Activated T-helper 1 cell treated with anti-CD3 and anti-CD28 coated beads, Interleukin-12 subunit alpha, Interleukin-12 subunit beta, Interleukin-2, Interleukin-4 antibody, amounts not matched to agents 30 ng/mL and 10 ng/mL and 1 ng/mL, durations not matched to agents 14 hours and 24 hours and 36 hours (primary cell): ENCODE data around the gene ACSF3. TPM values are rescaled to one million over a fixed set of nuclear protein-coding genes. Genes with fewer than 3 reads are reported as not detected.

Experiments
- DNase-seq: peaks from one replicate; pipeline ENCODE4 v3.0.0; 2021; ENCODE audit warnings: low spot score
- H3K27ac Mint-ChIP-seq: one replicate; pipeline ENCODE4 v1.8.0; 2021; ENCODE audit warnings: mild to moderate bottlenecking, mixed read lengths
- H3K27me3 Mint-ChIP-seq: one replicate; pipeline ENCODE4 v1.8.0; 2022; ENCODE audit warnings: mild to moderate bottlenecking, moderate library complexity, mixed read lengths; ENCODE audit not compliant: insufficient read depth
- H3K36me3 Mint-ChIP-seq: one replicate; pipeline ENCODE4 v1.8.0; 2021; ENCODE audit warnings: low read depth, mixed read lengths
- H3K4me1 Mint-ChIP-seq: one replicate; pipeline ENCODE4 v1.8.0; 2021; ENCODE audit warnings: low read depth, mixed read lengths
- H3K4me3 Mint-ChIP-seq: one replicate; pipeline ENCODE4 v1.8.0; 2021; ENCODE audit warnings: mild to moderate bottlenecking, moderate library complexity, mixed read lengths
- H3K9me3 Mint-ChIP-seq: one replicate; pipeline ENCODE4 v1.8.0; 2021; ENCODE audit warnings: mixed read lengths
- intact Hi-C: fragments of 100-400 bp; cut with micrococcal nuclease; formaldehyde crosslinking; loops from one replicate; pipeline ENCODE4 v1.15.1; 2024
- total RNA-seq: library from RNA; stranded (reverse); gene quantifications from 2 replicates; pipeline ENCODE4 v1.2.3, GENCODE V29; 2022

Gene ACSF3
- total RNA-seq, 1 donor from 2014 or later, result 37.0 TPM

DNA sequence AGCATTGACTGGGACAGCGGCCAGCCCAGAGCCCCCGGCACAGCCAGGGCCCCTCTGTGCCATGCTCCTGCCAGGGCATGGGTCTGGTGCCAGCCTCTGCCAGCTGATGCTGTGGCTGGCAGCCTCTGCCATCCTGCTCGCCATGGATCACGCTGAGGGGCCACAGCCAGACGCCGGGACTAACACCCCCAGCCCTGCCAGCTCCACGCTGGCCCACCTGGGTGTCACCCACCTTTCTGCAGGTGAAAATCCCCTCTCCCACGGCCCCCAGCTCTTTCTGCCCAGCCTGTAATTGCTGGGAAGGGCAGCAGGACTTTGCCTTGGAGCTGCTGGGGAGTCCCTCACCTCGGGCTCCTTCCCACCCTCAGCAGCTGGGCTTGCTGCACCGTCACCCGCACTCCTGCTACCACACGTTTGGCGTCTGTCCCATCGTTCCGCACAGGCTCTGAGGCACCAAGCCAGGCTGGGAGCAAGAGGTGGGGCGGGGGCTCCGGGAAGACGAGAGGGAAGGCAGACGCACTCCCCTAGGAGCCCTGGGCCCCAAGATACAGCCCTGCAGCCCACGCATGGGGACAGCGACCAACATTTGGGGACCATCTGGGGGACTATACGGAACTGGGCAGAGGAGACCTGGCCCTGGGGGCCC lies 42.0 kb upstream of the ACSF3 start:
- H3K9me3 Mint-ChIP-seq, result no peaks in the 10 kb centered on the region
- H3K4me1 Mint-ChIP-seq, result no peaks in the 10 kb centered on the region
- H3K36me3 Mint-ChIP-seq, result no peaks in the 10 kb centered on the region
- H3K27me3 Mint-ChIP-seq, result peaks cover 1% of the 10 kb centered on the region
- H3K27ac Mint-ChIP-seq, result no peak overlapping the region
- no peak for DNase-seq
- no peak overlapping the region for H3K4me3 Mint-ChIP-seq
- intact Hi-C loops, result no loop called here

DNA sequence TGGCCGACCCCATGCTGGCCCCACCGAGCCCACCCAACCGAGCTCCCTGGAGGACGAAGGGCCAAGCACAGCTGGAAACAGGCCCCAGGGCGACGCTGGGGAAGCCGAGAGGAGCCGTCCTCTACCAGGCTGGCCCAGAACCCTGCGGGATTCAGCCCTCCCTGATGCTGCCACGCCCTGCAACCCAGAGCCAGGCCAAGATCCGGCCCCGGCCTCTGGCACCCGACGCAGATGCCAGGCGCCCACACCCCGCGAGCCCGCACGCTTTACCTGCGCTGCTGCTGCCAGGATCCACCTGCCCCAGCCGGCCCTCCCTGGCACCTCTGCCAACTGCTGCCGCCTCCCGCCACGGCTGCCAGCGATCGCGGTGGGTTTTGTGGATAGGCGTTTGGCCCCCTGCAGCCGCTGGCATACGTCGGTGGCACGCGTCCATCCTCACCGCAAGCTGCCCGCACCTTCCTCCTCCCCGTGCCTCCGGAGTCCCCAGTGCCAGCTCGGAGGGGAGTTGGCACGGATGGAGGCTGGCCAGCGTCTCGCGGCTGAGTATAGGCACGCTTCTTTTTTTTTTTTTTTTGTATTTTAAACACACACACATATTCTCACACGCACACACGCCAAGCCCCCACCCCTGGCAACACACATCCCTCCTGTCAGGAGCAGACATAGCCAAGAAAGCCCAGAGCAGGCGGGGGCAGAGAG lies 41.3 kb upstream of the ACSF3 start:
- Mint-ChIP-seq H3K27ac (peak overlapping the region; percentile 81), H3K27me3 (peaks cover 1% of the 10 kb centered on the region), H3K36me3 (no peaks in the 10 kb centered on the region), H3K4me3 (peak overlapping the region; percentile 86), H3K9me3 (no peaks in the 10 kb centered on the region), H3K4me1 (no peaks in the 10 kb centered on the region)
- intact Hi-C loops, result no loop called here
- no peak for DNase-seq

DNA sequence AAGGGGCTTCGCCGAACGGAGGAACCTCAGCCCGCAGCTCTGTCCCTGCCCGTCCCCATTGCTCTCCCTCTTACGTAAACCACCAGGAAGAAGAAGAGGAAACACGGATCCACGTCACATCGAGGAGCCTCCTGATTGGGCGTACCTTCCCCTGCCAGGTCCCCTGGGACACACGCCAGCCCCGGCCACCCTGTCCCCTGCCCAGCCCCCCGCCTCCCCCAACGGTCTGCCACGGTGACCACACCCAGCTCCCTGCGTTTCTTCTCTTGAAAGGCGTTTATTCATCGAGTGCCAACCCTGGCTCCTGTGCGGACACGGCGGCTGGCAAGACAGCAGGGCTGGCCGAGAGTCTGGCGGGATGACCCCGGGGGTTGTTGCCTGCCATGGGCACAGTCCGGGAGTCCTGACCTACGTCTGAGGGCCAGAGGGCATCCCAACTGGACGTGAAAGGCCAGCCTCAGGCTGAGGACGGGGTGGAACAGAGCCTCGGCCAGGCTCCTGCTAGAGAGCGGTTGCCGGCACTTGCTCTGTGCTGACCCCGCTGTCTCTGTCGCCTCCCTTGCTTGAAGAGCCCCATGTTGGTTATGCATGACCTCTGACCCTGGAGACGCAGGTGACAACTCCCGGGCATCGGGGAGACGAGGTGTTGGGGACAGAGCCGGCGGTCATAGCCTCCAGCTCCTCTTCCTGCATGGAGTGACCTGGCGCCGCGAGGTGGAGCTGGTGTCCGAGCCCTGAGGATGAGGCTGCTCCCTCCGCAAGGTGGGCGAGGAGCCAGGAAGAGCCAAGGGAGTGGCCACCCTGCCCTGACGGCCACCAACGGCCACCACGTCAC lies 40.5 kb upstream of the ACSF3 start:
- Mint-ChIP-seq H3K9me3 (no peaks in the 10 kb centered on the region), H3K36me3 (no peaks in the 10 kb centered on the region), H3K27me3 (peaks cover 1% of the 10 kb centered on the region), H3K4me3 (peak overlapping the region; percentile 86), H3K4me1 (no peaks in the 10 kb centered on the region), H3K27ac (peak overlapping the region; percentile 81)
- intact Hi-C loops, result no loop called here
- DNase-seq, result no peak

DNA sequence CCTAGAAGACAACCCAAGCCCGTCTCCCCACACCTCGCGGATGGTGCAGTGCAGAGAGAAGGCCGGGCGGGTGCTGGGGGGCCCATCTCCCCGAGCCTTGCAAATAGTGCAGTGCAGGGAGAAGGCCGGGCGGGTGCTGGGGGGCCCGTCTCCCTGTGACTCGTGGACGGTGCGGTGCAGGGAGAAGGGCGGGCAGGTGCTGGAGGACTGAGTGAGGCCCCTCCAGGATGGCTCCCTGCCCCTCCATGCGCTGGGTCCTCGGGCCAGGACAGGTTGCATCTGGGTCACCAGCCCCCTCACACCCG lies 40.0 kb upstream of the ACSF3 start:
- DNase-seq, result no peak

DNA sequence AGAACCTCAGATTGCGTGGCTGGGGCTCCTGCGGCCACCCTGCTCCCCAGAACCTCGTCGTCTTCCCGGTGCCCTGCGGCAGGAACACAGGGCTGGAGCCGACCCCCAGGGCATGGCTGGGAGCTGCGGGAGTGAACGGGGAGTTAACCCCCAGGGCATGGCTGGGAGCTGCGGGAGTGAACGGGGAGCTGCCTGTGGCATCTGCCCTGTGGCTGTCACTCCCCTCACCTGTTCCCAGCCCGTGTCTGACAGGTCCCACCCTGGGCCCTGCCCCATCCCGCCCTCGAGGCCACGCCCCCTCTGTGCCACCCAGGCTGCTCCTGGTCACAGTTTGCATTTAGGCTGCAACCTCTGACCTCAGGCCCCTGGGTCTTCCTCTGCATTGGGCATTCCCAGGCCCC lies 39.4 kb upstream of the ACSF3 start:
- no peak overlapping the region for H3K27ac Mint-ChIP-seq
- no peaks in the 10 kb centered on the region for H3K27me3 Mint-ChIP-seq

More for the DNA sequence above, 40.0 kb upstream of the ACSF3 start:
- Mint-ChIP-seq H3K27ac (no peak overlapping the region), H3K4me1 (no peaks in the 10 kb centered on the region), H3K9me3 (no peaks in the 10 kb centered on the region), H3K4me3 (no peak overlapping the region), H3K36me3 (no peaks in the 10 kb centered on the region), H3K27me3 (peaks cover 1% of the 10 kb centered on the region)
- intact Hi-C loops, result no loop called here

DNA sequence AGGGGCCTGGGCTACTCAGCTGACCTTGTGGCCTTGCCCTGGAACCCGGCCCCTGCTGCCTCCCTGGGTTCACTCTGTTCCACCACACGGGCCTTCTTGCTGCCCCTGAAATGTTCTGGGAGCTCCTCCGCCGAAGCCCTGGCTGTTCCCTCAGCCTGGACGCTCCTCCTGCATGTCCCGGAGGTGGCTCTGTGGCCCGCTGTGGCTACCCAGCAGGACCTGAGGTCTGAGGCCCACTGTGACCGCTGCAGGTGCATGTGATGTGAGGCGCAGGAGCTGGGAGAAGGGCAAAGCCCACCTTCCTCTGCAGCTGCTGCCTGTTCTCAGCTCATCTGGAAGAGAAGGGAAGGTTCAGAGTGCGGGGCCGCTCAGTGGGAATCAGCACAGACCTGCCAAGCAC lies 38.9 kb upstream of the ACSF3 start:
- no peak overlapping the region for H3K27ac Mint-ChIP-seq
- intact Hi-C loops, result no loop called here
- no peaks in the 10 kb centered on the region for H3K27me3 Mint-ChIP-seq
- H3K36me3 Mint-ChIP-seq, result no peaks in the 10 kb centered on the region
- H3K4me3 Mint-ChIP-seq, result no peak overlapping the region
- H3K9me3 Mint-ChIP-seq, result no peaks in the 10 kb centered on the region
- no peak for DNase-seq
- H3K4me1 Mint-ChIP-seq, result no peaks in the 10 kb centered on the region

More for the DNA sequence above, 39.4 kb upstream of the ACSF3 start:
- Mint-ChIP-seq H3K4me1 (no peaks in the 10 kb centered on the region), H3K9me3 (no peaks in the 10 kb centered on the region), H3K36me3 (no peaks in the 10 kb centered on the region), H3K4me3 (no peak overlapping the region)
- DNase-seq, result no peak
- intact Hi-C loops, result no loop called here

DNA sequence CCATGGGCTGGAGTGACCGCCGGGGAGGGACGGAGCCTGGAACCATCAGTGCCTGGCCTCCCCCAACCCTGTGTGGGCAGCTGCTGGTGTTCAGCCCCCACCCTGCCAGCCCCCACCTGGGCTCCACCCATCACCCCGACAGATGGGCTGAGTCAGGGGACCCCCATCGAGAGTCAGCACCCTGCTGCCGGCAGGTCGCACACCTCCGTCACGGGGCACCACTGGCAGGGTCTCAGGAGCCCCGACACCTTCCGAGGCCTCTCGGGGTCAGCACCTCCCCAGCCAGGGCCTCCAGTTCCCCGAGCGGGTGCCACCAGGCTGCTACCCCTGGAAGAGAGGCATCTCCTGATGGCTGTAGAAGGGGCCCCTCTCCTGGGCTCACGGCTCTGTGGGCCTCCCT lies 38.3 kb upstream of the ACSF3 start:
- Mint-ChIP-seq H3K4me1 (no peaks in the 10 kb centered on the region), H3K27me3 (no peaks in the 10 kb centered on the region), H3K4me3 (no peak overlapping the region), H3K9me3 (no peaks in the 10 kb centered on the region), H3K27ac (no peak overlapping the region), H3K36me3 (no peaks in the 10 kb centered on the region)
- no peak for DNase-seq
- intact Hi-C loops, result no loop called here

DNA sequence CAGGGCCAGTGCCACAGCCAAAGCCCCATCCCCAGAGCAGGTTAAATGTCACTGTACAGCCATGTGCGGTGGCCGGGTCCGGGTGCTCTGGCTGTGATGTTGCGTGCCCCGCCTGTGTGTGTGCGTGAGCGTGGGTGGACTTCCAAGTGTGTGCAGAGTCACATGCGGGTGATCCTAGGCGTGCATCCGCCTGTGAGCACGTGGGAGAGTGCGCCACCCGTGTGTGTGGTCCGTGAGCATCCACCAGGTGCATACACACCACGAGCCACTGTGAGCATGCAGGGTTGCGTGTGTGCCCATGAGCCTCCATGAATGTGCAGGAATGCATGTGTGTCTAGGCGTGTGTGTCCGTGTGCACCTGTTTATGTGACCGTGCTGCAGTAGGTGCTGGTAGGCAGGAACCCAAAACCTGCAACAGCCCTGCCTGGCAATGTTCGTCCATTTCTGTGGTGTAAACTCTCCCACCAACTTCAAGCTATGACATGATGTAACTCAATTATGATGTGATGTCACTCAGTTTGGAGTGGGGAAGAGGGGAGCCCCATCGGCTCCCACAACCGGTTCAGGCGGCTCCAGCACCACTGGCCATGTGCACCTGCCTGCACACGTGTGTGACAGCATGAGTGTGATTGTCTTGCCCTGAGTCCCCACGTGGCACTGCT lies 37.6 kb upstream of the ACSF3 start:
- H3K36me3 Mint-ChIP-seq, result no peaks in the 10 kb centered on the region
- no peaks in the 10 kb centered on the region for H3K4me1 Mint-ChIP-seq
- no peaks in the 10 kb centered on the region for H3K27me3 Mint-ChIP-seq
- no peak for DNase-seq
- H3K27ac Mint-ChIP-seq, result no peak overlapping the region
- intact Hi-C loops, result no loop called here
- H3K4me3 Mint-ChIP-seq, result no peak overlapping the region
- no peaks in the 10 kb centered on the region for H3K9me3 Mint-ChIP-seq

DNA sequence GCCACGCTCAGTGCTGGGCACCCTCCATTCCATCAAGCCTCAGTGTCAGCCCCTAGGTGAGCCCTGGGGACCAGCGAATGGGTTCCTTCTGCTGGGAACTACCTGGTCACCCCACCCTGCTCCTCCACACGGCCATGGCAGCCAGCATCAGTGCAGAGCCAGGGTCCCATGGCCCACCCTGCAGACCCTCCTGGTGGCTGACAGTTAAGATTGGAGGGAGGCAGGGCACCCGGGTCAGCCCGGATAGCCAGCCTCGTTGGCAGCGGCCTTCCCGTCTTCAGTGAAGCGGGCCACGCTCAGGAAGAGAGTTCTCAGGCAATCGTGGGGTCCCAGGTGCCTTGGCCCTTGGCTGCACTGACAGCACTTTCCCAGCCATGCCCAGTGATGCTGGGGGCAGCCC lies 37.1 kb upstream of the ACSF3 start:
- intact Hi-C loops, result no loop called here
- Mint-ChIP-seq H3K4me3 (no peak overlapping the region), H3K27me3 (no peaks in the 10 kb centered on the region), H3K36me3 (no peaks in the 10 kb centered on the region), H3K9me3 (no peaks in the 10 kb centered on the region), H3K27ac (no peak overlapping the region), H3K4me1 (no peaks in the 10 kb centered on the region)
- DNase-seq, result no peak

DNA sequence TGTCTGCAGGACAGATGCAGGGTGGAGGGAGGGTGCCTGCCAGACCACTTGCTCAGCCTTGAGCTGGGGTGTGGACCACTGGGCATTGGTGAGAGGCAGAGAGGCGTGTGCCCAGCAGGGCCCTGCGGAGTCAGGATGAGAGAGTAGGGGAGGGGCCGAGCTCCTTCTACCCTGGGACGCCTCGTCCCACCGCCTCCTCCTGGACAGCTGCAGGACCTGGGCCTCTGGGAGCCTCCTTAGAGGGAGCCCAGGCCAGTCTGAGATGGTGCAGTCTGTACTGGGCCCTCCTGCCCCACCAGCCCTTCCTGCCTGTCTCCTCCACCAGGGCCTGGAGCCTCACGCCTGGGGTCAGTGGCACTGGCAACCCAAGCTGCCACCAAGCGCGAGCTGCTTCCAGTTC lies 35.9 kb upstream of the ACSF3 start:
- intact Hi-C loops, result no loop called here
- Mint-ChIP-seq H3K4me1 (no peaks in the 10 kb centered on the region), H3K36me3 (no peaks in the 10 kb centered on the region), H3K27me3 (no peaks in the 10 kb centered on the region), H3K4me3 (no peak overlapping the region), H3K9me3 (no peaks in the 10 kb centered on the region), H3K27ac (no peak overlapping the region)
- no peak for DNase-seq

DNA sequence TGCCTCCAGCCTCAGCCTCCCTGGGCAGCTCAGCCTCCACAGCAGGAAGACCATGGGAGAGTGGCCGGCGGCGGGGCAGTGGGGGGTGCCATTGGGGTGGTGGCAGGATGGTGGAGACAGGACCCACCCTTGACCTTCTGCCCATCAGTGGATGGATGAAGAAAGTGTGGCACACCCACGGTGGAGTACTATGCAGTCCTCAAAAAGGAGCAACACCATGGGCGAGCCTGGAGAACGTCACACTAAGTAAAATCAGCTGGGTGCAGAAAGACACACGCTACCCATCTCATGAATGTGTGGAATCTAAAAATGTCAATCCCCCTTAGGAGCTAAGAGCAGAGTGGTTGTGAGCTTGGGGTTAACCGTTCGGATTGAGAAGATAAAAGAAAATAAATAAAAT lies 34.8 kb upstream of the ACSF3 start:
- Mint-ChIP-seq H3K4me1 (no peaks in the 10 kb centered on the region), H3K9me3 (no peaks in the 10 kb centered on the region), H3K27ac (no peak overlapping the region), H3K27me3 (no peaks in the 10 kb centered on the region), H3K36me3 (no peaks in the 10 kb centered on the region), H3K4me3 (no peak overlapping the region)
- no peak for DNase-seq
- intact Hi-C loops, result no loop called here

DNA sequence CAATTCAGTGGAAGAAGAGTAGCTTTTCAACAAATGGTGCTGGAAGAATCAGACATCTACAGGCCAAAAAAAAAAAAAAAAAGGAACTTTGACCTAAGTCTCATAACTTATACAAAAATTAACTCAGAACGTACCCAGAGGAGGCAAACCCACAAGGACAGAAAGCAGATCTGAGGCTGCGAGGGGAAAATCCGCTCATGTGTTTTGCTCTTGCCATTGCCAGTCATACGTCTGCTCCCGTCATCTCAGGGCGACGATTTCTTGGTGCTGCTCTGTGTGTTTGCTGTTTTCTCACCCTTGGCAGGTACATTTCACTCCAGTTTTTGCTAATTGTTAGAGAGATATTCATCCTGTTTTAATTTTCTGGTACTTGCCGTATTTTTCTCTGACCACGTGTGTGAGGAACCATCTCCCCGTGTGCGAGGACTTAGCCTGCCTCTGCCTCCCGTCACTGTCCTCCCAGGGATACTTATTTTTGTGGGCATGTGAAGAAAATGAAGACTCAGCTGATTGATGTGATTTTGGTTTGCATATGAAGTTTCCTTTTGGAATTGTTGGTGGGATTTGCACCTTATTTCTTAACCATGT lies 33.4 kb upstream of the ACSF3 start:
- Mint-ChIP-seq H3K4me1 (no peaks in the 10 kb centered on the region), H3K36me3 (no peaks in the 10 kb centered on the region), H3K9me3 (no peaks in the 10 kb centered on the region), H3K27ac (no peak overlapping the region), H3K4me3 (no peak overlapping the region), H3K27me3 (no peaks in the 10 kb centered on the region)
- no peak for DNase-seq
- intact Hi-C loops, result no loop called here

DNA sequence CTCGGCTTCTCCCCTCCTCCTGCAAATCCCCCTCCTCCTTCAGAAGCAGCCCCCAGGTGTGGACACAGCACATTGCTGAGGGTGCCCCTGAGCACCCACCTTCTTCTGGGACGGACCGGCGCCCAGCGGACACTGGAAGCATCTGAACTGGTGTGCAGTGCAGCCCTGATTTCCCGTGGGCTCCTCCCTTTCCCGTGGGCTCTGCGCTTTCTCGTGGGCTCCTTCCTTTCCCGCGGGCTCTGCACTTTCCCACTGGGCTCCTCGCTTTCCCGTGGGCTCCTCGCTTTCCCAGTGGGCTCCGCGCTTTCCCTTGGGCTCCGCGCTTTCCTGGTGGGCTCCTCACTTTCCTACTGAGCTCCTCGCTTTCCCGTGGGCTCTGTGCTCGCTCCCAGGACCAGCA lies 32.6 kb upstream of the ACSF3 start:
- intact Hi-C loops, result no loop called here
- Mint-ChIP-seq H3K4me3 (no peak overlapping the region), H3K27ac (no peak overlapping the region)

More for the DNA sequence above, 32.6 kb upstream of the ACSF3 start:
- Mint-ChIP-seq H3K4me1 (no peaks in the 10 kb centered on the region), H3K27me3 (no peaks in the 10 kb centered on the region), H3K9me3 (no peaks in the 10 kb centered on the region), H3K36me3 (no peaks in the 10 kb centered on the region)
- no peak for DNase-seq
